C4-2B (cell line): ENCODE measurements around the gene CNGA2.

ENCODE experiments used
- H3K27ac ChIP-seq: fragments of 450-650 bp; 2 replicates; pipeline ENCODE4 v1.5.1; 2017
- ZFX ChIP-seq: fragments of 450-650 bp; IDR thresholded peaks from 2 replicates; pipeline ENCODE4 v1.6.1; 2017
- TF ChIP-seq, protein P1 (sequence below): fragments of 450-650 bp; conservative IDR thresholded peaks from 2 replicates; pipeline ENCODE4 v1.5.1; 2017; ENCODE audit warnings: mild to moderate bottlenecking

The CNGA2 gene

GRCh38 chrX:151789179-151789800, 54.7 kb downstream of the CNGA2 start:
- no peak for TF ChIP-seq ZFX
- TF ChIP-seq, protein P1, sequence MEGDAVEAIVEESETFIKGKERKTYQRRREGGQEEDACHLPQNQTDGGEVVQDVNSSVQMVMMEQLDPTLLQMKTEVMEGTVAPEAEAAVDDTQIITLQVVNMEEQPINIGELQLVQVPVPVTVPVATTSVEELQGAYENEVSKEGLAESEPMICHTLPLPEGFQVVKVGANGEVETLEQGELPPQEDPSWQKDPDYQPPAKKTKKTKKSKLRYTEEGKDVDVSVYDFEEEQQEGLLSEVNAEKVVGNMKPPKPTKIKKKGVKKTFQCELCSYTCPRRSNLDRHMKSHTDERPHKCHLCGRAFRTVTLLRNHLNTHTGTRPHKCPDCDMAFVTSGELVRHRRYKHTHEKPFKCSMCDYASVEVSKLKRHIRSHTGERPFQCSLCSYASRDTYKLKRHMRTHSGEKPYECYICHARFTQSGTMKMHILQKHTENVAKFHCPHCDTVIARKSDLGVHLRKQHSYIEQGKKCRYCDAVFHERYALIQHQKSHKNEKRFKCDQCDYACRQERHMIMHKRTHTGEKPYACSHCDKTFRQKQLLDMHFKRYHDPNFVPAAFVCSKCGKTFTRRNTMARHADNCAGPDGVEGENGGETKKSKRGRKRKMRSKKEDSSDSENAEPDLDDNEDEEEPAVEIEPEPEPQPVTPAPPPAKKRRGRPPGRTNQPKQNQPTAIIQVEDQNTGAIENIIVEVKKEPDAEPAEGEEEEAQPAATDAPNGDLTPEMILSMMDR = no peak
- no peak overlapping the region for H3K27ac ChIP-seq

DNA sequence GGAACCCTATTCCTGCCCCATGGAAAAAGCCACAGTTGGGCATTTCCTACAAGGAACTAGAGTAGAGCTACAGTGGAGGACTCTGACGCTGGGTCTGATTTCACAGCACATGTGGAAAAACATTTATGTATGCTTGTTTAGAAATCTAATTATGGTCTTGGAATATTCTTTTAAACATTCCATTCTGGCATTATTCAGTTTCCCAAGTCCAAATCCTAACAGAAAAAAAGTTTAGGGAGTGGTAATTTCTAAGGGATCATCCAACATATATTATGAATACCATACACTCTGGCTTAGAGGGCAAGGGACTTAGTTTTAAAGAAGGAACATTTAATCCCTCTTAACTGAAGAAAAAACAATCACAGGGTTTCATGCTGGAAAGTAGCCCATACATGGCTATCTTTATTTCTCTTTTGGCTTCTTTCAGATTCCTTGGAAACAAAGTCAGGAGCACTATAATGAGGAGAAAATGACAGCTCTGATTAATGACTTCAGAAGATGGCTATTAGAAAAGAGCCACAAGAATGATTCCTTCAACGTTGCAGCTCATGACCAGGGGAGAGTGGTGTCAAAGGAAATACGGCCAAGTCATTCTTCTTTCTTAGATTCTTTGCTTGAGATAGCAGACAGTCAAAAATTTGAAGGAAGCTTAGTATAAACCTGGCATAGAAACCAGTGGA, 56.1 kb downstream of the CNGA2 start:
- H3K27ac ChIP-seq = no peak overlapping the region
- TF ChIP-seq, protein P1 = no peak
- no peak for TF ChIP-seq ZFX

- no peak for TF ChIP-seq ZFX
- TF ChIP-seq, protein P1 = no peak
- no peak overlapping the region for H3K27ac ChIP-seq
These were observed 57.4 kb downstream of the CNGA2 start for GRCh38 chrX:151791961-151792360.

GRCh38 chrX:151792505-151792904, 58.0 kb downstream of the CNGA2 start:
- no peak overlapping the region for H3K27ac ChIP-seq
- no peak for TF ChIP-seq ZFX
- TF ChIP-seq, protein P1 = no peak

- TF ChIP-seq ZFX = no peak
- TF ChIP-seq, protein P1 = no peak
- no peak overlapping the region for H3K27ac ChIP-seq
These were observed 59.3 kb downstream of the CNGA2 start for GRCh38 chrX:151793886-151794285.
